ENCODE results near the gene PRAMEF33.
"Not testable (repeated sequence)": the region's sequence is repeated elsewhere in the genome, so short reads cannot be mapped to it uniquely, and the experiment has no call there.

Gene PRAMEF33, protein sequence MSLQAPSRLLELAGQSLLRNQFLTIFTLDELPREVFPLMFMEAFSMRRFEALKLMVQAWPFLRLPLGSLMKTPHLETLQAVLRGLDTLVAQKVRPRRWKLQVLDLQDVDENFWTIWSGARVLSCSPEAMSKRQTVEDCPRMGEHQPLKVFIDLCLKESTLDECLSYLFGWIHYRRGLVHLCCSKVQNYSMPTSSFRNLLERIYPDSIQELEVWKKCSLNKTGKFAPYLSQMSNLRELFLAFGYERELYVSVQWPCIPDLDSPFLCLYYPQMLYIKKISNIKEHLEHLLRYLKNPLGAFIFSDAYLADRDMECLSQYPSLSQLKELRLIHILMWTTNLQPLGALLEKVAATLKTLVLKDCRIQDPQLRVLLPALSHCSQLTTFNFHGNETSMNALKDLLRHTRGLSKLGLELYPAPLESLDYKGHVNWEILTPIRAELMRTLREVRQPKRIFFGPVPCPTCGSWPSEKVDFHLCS

DNA sequence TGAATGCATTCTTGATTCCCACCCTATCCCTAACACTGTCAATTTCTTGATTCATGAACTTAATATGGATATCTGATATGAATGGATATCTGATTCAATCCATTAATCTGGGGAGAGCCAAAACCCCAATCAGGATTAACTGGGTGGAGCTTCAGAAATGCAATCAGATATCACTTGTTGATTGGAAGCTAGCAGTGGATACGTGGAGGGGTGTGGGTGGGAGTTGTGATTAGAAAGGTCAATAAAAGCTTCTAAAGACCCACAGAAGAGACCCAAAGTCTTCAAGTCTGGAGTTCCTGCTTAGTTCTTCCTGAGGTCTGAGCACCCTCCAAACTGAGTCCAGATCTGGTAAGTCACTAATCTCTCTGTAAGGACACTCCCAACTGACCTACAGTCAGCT lies at the start of gene PRAMEF33:
TSS of gene PRAMEF33 (plus strand) at position 301 of the 400 bp plus-strand sequence. CDS start 2,416 bp downstream, outside the sequence.
- DNase-seq = not testable (repeated sequence)

DNA sequence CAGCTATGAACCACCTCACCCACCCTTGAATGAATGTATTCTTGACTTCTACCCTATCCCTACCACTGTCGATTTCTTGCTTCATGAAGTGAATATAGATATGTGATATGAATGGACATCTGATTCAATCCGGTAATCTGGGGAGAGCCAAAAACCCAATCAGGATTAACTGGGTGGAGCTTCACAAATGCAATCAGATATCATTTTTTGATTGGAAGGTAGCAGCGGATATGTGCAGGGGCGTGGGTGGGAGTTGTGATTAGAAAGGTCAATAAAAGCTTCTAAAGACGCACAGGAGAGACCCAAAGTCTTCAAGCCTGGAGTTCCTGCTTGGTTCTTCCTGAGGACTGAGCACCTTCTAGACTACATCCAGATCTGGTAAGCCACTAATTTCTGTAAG lies 49.4 kb upstream of the PRAMEF33 start, which contains the start of gene PRAMEF5:
TSS of gene PRAMEF5 (plus strand) at position 301 of the 400 bp plus-strand sequence. CDS start 5,071 bp downstream, outside the sequence.
- DNase-seq = not testable (repeated sequence)

DNA sequence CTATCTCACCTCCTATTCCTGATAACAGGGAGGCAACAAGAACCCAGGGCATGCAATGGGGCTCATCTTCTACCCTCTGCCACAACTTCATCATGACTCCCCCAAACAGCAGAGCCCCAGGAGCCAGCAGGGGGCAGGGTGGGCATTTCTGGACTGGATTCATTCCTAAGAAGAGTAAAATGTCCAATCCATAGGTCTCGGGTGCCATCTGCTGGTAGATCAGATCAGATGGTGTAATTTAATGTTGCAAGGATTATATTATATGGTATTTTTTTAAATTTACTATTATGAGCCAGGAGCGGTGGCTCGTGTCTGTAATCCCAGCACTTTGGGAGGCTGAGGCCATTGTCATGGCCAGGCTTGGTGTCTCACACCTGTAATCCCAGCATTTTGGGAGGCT lies 38.2 kb upstream of the PRAMEF33 start:
- DNase-seq = not testable (repeated sequence)

DNA sequence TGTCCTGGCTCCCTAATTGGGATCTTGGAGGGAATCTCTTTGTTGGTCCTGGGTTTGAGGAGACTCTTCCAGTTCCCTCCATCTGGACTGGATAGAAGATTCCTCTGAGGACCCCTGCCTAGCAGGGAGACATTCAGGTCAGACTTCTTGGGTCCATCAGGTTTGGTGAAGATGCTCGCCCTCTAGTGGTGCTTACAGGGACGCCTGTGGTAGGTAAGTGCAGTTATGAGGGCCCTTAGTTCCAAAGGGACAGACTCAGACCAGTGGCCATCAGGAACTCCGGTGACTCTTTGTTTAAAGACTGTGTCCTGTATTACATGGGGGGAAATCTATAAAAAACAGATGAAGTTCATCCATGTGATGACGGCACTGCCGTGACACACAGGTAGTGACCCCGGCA lies 26.3 kb upstream of the PRAMEF33 start:
- not testable (repeated sequence) for DNase-seq

DNA sequence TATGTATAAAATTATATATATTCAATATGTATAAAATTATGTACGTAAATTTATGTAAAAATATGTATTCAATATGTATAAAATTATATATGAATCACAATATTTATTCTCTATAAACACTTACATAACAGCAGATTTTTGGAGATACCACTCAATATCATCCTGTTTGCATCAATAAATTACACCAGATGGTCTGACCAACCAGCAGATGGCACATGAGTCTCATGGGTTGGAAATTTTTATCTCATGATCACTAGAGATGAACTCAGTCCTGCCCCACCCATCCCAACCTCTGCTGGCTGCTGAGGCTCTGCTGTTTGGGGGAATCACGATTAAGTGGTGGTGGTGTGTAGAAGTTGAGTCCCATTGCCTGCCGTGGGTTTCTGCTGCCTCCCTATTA lies 23.7 kb upstream of the PRAMEF33 start:
- not testable (repeated sequence) for DNase-seq

DNA sequence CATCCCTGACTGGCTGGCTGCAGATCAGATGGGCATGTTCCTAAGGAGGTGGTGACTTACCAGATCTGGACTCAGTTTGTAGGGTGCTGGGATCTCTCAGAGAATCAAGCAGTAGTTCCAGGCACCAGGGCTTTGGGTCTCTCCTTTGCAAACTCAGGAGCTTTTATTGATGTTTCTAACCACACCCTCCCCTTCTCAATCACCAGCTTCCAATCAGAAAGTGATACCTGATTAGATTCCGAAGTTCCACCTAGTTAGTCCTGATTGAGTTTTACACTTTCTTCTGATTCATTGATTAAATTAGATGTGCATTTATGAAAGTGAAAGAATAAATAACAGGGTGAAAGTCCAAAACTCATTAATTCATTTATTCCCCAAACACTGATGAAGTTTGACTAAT lies 18.3 kb upstream of the PRAMEF33 start, which contains the start of gene PRAMEF8:
TSS of gene PRAMEF8 (minus strand) at position 101 of the 400 bp plus-strand sequence. CDS start 1,046 bp downstream, outside the sequence.
- DNase-seq = not testable (repeated sequence)

DNA sequence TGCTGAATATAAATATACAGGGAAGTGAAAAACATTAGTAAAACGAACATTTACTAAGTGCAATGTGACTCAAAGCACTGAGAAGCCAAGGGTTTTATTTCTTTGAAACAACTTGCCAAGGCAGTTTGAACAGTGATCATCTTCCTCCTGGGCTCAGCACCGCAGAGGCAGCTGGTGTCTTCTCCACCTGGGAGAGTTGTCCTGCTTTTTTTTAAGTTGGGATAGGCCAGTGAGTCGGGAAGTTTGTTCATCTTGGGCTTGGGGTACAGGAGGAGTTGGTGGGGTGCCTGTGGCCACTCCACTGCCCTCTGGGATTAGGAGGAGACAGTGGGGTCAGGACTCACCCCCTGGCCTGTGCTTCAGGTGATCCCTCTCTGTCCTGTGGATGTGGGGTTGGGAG lies 14.3 kb upstream of the PRAMEF33 start:
- DNase-seq = not testable (repeated sequence)

DNA sequence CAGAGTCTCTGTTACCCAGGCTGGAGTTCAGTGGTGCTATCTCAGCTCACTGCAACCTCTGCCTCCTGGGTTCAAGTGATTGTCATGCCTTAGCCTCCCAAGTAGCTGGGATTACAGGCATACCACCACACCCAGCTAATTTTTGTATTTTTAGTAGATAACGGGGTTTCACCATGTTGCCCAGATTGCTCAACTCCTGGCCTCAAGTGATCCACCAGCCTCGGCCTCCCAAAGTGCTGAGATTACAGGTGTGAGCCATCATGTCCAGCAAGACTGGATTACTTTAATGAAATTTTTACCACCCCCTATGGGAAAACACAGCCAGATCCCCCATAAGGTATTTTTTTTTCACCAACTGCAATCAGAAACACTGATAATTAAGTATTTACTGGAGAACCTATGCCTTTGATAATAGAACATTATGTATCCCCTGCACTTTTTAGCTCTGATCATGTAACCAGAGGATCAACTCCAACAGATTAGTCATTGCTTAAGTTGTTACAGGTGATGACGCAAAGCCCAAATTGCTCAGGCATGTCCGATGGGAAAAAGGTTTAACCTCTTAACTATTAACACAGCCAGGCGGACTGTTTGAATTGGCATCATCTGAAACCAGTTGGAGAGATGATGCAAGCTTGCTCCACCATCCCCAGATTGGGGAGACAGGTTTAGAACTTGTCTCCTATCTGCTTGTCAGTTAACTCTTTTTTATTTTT lies 6.0 kb upstream of the PRAMEF33 start:
- DNase-seq = not testable (repeated sequence)

DNA sequence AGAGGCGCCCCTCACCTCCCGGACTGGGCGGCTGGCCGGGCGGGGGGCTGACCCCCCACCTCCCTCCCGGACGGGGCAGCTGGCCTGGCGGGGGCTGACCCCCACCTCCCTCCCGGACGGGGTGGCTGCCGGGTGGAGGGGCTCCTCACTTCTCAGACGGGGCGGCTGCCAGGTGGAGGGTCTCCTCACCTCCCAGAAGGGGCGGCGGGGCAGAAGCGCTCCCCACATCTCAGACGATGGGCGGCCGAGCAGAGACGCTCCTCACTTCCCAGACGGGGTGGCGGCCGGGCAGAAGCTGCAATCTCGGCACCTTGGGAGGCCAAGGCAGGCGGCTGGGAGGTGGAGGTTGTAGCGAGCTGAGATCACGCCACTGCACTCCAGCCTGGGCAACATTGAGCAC lies 4.6 kb upstream of the PRAMEF33 start:
- DNase-seq = not testable (repeated sequence)

DNA sequence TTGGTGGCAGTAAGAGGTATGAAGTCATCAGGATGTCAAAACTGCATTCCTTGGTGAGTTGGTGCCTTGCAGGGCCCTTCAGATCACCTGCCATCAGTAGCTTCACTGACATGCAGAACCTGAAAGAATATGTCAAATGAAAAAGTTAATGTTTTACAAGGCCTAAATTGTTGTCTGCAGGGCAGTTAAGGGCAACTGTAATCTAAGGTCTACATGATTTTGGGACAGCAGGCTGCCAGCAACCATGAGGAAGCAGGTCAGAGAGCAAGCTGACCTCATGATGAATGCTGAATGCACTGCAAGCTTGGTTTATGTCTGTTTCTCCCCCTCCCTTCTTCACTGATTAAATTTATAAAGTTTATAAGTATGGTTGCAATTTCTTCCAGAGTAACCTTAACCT lies 1.1 kb upstream of the PRAMEF33 start:
- not testable (repeated sequence) for DNase-seq

DNA sequence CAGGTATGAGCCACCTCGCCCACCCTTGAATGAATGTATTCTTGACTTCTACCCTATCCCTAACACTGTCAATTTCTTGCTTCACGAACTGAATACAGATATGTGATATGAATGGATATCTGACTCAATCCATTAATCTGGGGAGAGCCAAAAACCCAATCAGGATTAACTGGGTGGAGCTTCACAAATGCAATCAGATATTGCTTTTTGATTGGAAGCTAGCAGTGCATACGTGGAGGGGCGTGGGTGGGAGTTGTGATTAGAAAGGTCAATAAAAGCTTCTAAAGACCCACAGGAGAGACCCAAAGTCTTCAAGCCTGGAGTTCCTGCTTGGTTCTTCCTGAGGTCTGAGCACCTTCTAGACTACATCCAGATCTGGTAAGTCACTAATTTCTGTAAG lies 11.9 kb downstream of the PRAMEF33 start, which contains the start of gene PRAMEF15:
TSS of gene PRAMEF15 (plus strand) at position 301 of the 400 bp plus-strand sequence. CDS start 2,827 bp downstream, outside the sequence.
- DNase-seq = not testable (repeated sequence)

DNA sequence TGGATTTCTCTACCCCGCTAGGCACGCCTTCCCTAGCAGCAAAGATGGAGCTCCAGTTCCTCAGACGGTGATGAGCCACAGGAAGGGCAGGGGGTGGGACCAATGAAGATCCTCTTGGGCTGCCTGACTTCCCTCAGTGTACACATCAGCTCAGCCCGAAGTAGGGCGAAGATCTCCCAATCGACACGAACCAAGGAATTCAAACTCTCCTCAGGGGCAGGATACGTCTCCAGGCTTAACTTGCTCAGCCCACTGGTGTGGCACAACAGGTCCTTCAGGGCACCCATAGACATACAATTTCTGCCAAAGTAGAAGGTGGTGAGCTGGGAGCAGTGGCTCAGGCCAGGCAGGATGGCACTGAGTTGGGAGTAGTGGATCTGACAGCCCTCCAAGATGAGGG lies 39.2 kb downstream of the PRAMEF33 start:
- not testable (repeated sequence) for DNase-seq

DNA sequence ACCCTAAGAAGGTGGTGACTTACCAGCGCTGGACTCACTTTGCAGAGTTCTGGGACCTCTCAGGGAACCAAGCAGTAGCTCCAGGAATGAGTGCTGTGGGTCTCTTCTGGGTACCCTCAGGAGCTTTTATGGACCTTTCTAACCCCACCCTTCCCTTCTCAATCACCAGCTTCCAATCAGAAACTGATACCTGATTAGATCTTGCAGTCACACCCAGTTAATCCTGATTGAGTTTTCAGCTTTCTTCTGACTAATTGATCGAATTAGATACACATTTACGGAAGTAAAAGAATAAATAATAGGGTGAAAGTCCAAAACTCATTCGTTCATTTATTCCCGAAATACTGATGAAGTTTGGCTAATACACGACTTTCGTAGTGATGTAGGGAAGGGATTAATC lies 43.7 kb downstream of the PRAMEF33 start, which contains the start of gene PRAMEF14:
TSS of gene PRAMEF14 (minus strand) at position 101 of the 400 bp plus-strand sequence. CDS start 1,820 bp downstream, outside the sequence.
- DNase-seq = not testable (repeated sequence)

DNA sequence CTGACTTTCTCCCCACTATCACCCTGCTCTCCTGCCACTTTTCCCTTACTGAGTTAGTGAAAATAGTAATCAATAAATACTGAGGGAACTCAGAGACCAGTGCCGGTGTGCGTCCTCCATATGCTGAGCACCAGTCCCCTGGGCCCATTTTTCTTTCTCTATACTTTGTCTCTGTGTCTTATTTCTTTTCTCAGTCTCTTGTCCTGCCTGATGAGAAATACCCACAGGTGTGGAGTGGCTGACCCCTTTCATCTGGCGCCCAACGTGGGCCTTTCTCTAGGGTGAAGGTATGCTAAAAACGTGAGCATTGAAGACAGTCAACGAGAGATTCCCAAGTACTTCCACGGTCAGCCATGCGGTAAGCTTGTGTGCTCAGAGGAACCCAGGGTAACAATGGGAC lies 50.1 kb downstream of the PRAMEF33 start:
- not testable (repeated sequence) for DNase-seq

DNA sequence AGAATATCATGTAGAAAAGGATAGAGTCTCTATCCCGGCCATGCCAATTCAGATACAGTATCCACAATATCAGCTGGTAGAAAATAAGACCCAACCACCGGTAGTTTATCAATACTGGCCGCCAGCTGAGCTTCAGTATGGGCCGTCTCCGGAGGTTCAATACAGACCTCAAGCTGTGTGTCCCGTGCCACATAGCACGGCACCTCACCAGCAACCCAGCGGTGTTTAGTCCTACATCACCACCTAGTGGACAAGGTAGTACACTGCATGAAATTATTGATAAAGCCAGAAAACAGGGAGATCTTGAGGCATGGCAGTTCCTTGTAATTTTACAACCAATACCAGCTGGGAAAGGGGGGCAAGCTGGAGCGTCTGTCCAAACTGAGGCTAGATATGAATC lies 51.1 kb downstream of the PRAMEF33 start:
- DNase-seq = not testable (repeated sequence)

DNA sequence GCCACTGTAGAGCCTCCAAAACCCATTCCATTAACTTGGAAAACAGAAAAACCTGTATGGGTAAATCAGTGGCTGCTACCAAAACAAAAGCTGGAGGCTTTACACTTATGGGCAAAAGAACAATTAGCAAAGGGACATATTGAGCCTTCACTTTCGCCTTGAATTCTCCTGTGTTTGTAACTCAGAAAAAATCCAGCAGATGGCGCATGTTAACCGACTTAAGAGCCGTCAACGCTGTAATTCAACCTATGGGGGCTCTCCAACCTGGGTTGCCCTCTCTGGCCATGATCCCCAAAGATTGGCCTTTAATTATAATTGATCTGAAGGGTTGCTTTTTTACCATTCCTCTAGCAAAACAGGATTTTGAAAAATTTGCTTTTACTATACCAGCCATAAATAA lies 53.4 kb downstream of the PRAMEF33 start:
- not testable (repeated sequence) for DNase-seq

Data from activated naive CD4-positive, alpha-beta T cell treated with anti-CD3 and anti-CD28 coated beads, Interleukin-2, amount 50 U/mL, for 16 hours (primary cell).